Endothelial cell of umbilical vein (primary cell): ENCODE measurements around the gene DYNLL2. TPM values are rescaled to one million over a fixed set of nuclear protein-coding genes. Genes with fewer than 3 reads are reported as not detected.

ENCODE experiments used
- BruUV-seq: library from RNA; stranded (reverse); fragments of 400-500 nt; replicated peaks from 2 replicates; lab custom pipeline; 2021; lab: Mats Ljungman, UMichigan
- CTCF ChIA-PET: fragments of 300-600, 350-600 bp; sonication (Branson Sonifier 250); formaldehyde crosslinking; loops from one replicate; lab custom pipeline; 2021; ENCODE audit warnings: antibody characterized with exemption, inconsistent platforms; lab: Charles Lee
- POLR2A ChIA-PET: fragments of 300-600, 350-600 bp; sonication (Branson Sonifier 250); formaldehyde crosslinking; loops from one replicate; lab custom pipeline; 2021; ENCODE audit warnings: antibody characterized with exemption, inconsistent platforms; lab: Charles Lee
- DNase-seq: peaks from one replicate; pipeline ENCODE4 v3.0.0-alpha.2; 2011; ENCODE audit warnings: low read depth, low spot score
- FAIRE-seq: peaks from 2 replicates; lab custom pipeline; 2011; peaks lifted over from hg19 to GRCh38; lab: Jason Lieb, UNC
- H2AFZ ChIP-seq: 2 replicates; pipeline ENCODE4 v1.6.0; 2012; ENCODE audit warnings: low read depth, low read length, control low read depth, inconsistent platforms
- H3K27ac ChIP-seq: 2 replicates; pipeline ENCODE4 v1.5.1; 2011; ENCODE audit warnings: low read depth, mild to moderate bottlenecking, control low read depth, low read length, moderate library complexity; ENCODE audit not compliant: insufficient read depth
- H3K27me3 ChIP-seq, 2 experiments: 2 replicates each; pipeline versions ENCODE4 v1.6.0 to v1.6.1; 2011; ENCODE audit warnings: low read length in 2 of 2, mixed read lengths in 1 of 2; ENCODE audit not compliant: control insufficient read depth in 2 of 2, insufficient read depth in 2 of 2
- H3K36me3 ChIP-seq, 2 experiments: 2 replicates in 1 of 2; 3 replicates in 1 of 2; pipeline ENCODE4 v1.5.1; 2011; ENCODE audit warnings: low read length in 2 of 2, mild to moderate bottlenecking in 1 of 2, moderate library complexity in 1 of 2; ENCODE audit not compliant: control insufficient read depth in 2 of 2, insufficient read depth in 2 of 2; ENCODE audit errors: extremely low read depth in 1 of 2
- H3K4me1 ChIP-seq: 3 replicates; pipeline ENCODE4 v1.5.1; 2011; ENCODE audit warnings: mild to moderate bottlenecking, low read length; ENCODE audit not compliant: control insufficient read depth, insufficient read depth; ENCODE audit errors: extremely low read depth
- H3K4me2 ChIP-seq: 2 replicates; pipeline ENCODE4 v1.6.1; 2011; ENCODE audit warnings: low read length, control low read depth, mixed read lengths; ENCODE audit not compliant: insufficient read depth
- H3K4me3 ChIP-seq, 3 experiments: fragments of 200-600 bp in 1 of 3; sonication (generic), shearing (Covaris generic) in 1 of 3; replicated peaks in 1 of 3; 2 replicates each; pipeline ENCODE4 v1.5.1; 2011 to 2016; ENCODE audit warnings: control low read depth in 3 of 3, low read length in 3 of 3, mild to moderate bottlenecking in 2 of 3, inconsistent platforms in 1 of 3, low read depth in 1 of 3, moderate library complexity in 1 of 3; ENCODE audit not compliant: insufficient read depth in 1 of 3
- H3K79me2 ChIP-seq: 2 replicates; pipeline ENCODE4 v1.6.0; 2012; ENCODE audit warnings: low read length, inconsistent platforms; ENCODE audit not compliant: control insufficient read depth, insufficient read depth
- H3K9ac ChIP-seq: replicated peaks from 2 replicates; pipeline ENCODE3; 2011; ENCODE audit warnings: low read length, control low read depth; ENCODE audit not compliant: insufficient read depth; ENCODE audit errors: extremely low read depth
- H3K9me1 ChIP-seq: replicated peaks from 3 replicates; pipeline ENCODE4 v1.6.0; 2011; ENCODE audit warnings: mild to moderate bottlenecking, low read length; ENCODE audit not compliant: control insufficient read depth, insufficient read depth; ENCODE audit errors: extremely low read depth
- H3K9me3 ChIP-seq: replicated peaks from 2 replicates; pipeline ENCODE4 v1.5.1; 2012; ENCODE audit warnings: low read length, inconsistent platforms; ENCODE audit not compliant: control insufficient read depth, insufficient read depth
- H4K20me1 ChIP-seq: replicated peaks from 2 replicates; pipeline ENCODE3; 2011; ENCODE audit warnings: mild to moderate bottlenecking, low read length; ENCODE audit not compliant: control insufficient read depth, insufficient read depth; ENCODE audit errors: extremely low read depth
- CTCF ChIP-seq, 2 donors: IDR thresholded peaks; 1 replicate in 1 of 2; 2 replicates in 1 of 2; pipeline ENCODE4 v1.5.1; 2011; ENCODE audit warnings: low read length in 2 of 2, mild to moderate bottlenecking in 2 of 2, moderate library complexity in 2 of 2, control low read depth in 1 of 2, inconsistent platforms in 1 of 2, low read depth in 1 of 2; ENCODE audit not compliant: insufficient read depth in 1 of 2; ENCODE audit errors: extremely low read depth in 1 of 2
- EZH2 ChIP-seq: IDR thresholded peaks from 2 replicates; pipeline ENCODE4 v1.6.1; 2012; ENCODE audit warnings: borderline replicate concordance, low read depth, mild to moderate bottlenecking, moderate library complexity, low read length, inconsistent platforms; ENCODE audit not compliant: severe bottlenecking
- FOS ChIP-seq: IDR thresholded peaks from 2 replicates; pipeline ENCODE4 v1.6.1; 2011; ENCODE audit warnings: mild to moderate bottlenecking, low read length, moderate library complexity, borderline replicate concordance; ENCODE audit not compliant: insufficient read depth
- GATA2 ChIP-seq: IDR thresholded peaks from 2 replicates; pipeline ENCODE4 v1.7.0; 2011; ENCODE audit warnings: low read depth, mild to moderate bottlenecking, moderate library complexity, mixed read lengths, low read length; ENCODE audit not compliant: insufficient read length, insufficient read depth
- JUN ChIP-seq: IDR thresholded peaks from 2 replicates; pipeline ENCODE4 v1.6.1; 2011; ENCODE audit warnings: borderline replicate concordance, low read depth; ENCODE audit not compliant: insufficient read length, insufficient read depth
- MAX ChIP-seq: IDR thresholded peaks from 2 replicates; pipeline ENCODE4 v1.6.1; 2011; ENCODE audit not compliant: insufficient read depth, insufficient read length
- MYC ChIP-seq: IDR thresholded peaks from one replicate; pipeline ENCODE4 v1.6.1; 2011; ENCODE audit warnings: mild to moderate bottlenecking, low read depth, low read length
- POLR2A ChIP-seq: IDR thresholded peaks from 2 replicates; pipeline ENCODE4 v1.6.1; 2012; ENCODE audit warnings: low read depth, mild to moderate bottlenecking, control low read depth, low read length
- POLR2AphosphoS5 ChIP-seq: IDR thresholded peaks from 2 replicates; pipeline ENCODE4 v1.6.1; 2012; ENCODE audit warnings: low read depth, mild to moderate bottlenecking, control low read depth, low read length, moderate library complexity; ENCODE audit not compliant: insufficient read depth
- dilution Hi-C: fragments of 300-500 bp; cut with MboI; formaldehyde crosslinking; loops from one replicate; pipeline ENCODE4 v1.15.0; 2019; ENCODE audit warnings: low sequenced_read_pairs; ENCODE audit not compliant: extremely low pct_ligation_motif_present
- intact Hi-C: fragments of 100-400 bp; cut with micrococcal nuclease; formaldehyde crosslinking; loops from one replicate; pipeline ENCODE4 v1.10.0; 2022
- polyA plus RNA-seq, 4 experiments: library from polyadenylated mRNA; depleted of rRNA in 3 of 4; stranded (reverse) in 3 of 4; unstranded in 1 of 4; fragments of >200 nt; gene quantifications; 2 replicates each; pipeline versions ENCODE4 v1.2.1 to v1.2.3, GENCODE V29; 2011 to 2012; ENCODE audit warnings: missing spikeins in 1 of 4
- total RNA-seq: library from RNA; stranded (reverse); gene quantifications from 2 replicates; pipeline ENCODE4 v1.2.3, GENCODE V29; 2021

DYNLL2 gene
- total and polyA plus RNA-seq, 2 donors (not counting 3 experiments of a cell fraction or from before 2014, with no cell fraction given), result 7.4 to 19.0 TPM

DNA sequence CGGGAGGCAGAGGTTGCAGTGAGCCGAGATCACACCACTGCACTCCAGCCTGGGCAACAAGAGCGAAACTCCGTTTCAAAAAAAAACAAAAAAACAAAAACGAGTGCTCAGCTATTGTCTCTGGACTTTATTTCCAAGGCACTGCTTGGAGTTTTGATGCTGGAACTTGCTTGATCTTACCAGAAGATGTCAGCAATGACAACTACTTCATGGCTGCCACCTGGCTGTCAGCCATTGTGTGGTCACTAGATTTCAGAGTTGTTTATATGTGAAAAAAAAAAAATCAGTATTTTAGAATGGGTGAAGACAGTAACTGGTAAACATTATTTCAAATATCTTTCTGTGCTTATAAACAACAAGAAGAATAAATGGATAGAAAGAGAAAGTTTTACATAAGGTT is 38.7 kb downstream of the DYNLL2 start:
- no peaks in the 10 kb centered on the region for H3K4me1 ChIP-seq
- dilution Hi-C loops, result no loop called here
- BruUV-seq, result no TSS peak
- no peak overlapping the region for H3K27ac ChIP-seq
- H3K4me2 ChIP-seq, result no peak overlapping the region
- H3K9ac ChIP-seq, result no peak overlapping the region
- DNase-seq (no peak), FAIRE-seq (no peak)
- no peak overlapping the region for H3K4me3 ChIP-seq
- H4K20me1 ChIP-seq, result no peaks in the 10 kb centered on the region
- intact Hi-C loops, result no loop called here
- H2AFZ ChIP-seq, result no peak overlapping the region
- no peaks in the 10 kb centered on the region for H3K9me3 ChIP-seq
- H3K79me2 ChIP-seq, result no peaks in the 10 kb centered on the region
- H3K36me3 ChIP-seq, result no peaks in the 10 kb centered on the region
- TF ChIP-seq CTCF (IDR thresholded peaks at IDR 0.05; ENCODE audit: extremely low read depth in 1 of 2, insufficient read depth in 1 of 2, low read depth in 1 of 2, low read length in 2 of 2) (no peak), POLR2A (no peak), MYC (no peak), FOS (no peak), JUN (no peak), POLR2AphosphoS5 (no peak), MAX (no peak), EZH2 (no peak), GATA2 (no peak)
- ChIA-PET CTCF (interaction anchor here (0.7 to 1.1 kb wide), 3 partner anchors 8 to 296 kb away, joined by 3 read pairs; no protein-coding TSS in a partner anchor), POLR2A (no interaction called here)
- H3K27me3 ChIP-seq, result peaks cover 0 to 1% of the 10 kb centered on the region in 2 experiments
- H3K9me1 ChIP-seq, result no peaks in the 10 kb centered on the region
